Mesenchymal stem cell (in vitro differentiated cells and primary cell): ENCODE results near the gene VTI1A.

Experiments used
- DNase-seq: peaks from one replicate; pipeline ENCODE4 v3.0.0-alpha.2; 2013
- H2AFZ ChIP-seq: one replicate; pipeline ENCODE4 v1.6.1; 2013; ENCODE audit warnings: low read depth, mild to moderate bottlenecking, control low read depth, inconsistent platforms, low read length, moderate library complexity
- H2AK5ac ChIP-seq: 2 replicates; pipeline ENCODE4 v1.6.1; 2013; ENCODE audit warnings: low read length, moderate library complexity, mild to moderate bottlenecking, inconsistent platforms; ENCODE audit not compliant: severe bottlenecking
- H2BK120ac ChIP-seq: one replicate; pipeline ENCODE4 v1.6.1; 2013; ENCODE audit warnings: low read depth, mild to moderate bottlenecking, inconsistent platforms, low read length, moderate library complexity
- H2BK12ac ChIP-seq, 2 experiments: one replicate each; pipeline ENCODE4 v1.6.1; 2013; ENCODE audit warnings: inconsistent platforms in 2 of 2, low read length in 2 of 2, mild to moderate bottlenecking in 2 of 2, moderate library complexity in 2 of 2, control low read depth in 1 of 2
- H2BK15ac ChIP-seq: one replicate; pipeline ENCODE4 v1.6.1; 2013; ENCODE audit warnings: mild to moderate bottlenecking, low read depth, inconsistent platforms; ENCODE audit not compliant: poor library complexity, severe bottlenecking
- H2BK5ac ChIP-seq: 2 replicates; pipeline ENCODE4 v1.6.1; 2013; ENCODE audit warnings: low read depth, mild to moderate bottlenecking, low read length, control low read depth, inconsistent platforms; ENCODE audit not compliant: poor library complexity, severe bottlenecking
- H3K14ac ChIP-seq, 2 experiments: one replicate each; pipeline ENCODE4 v1.6.1; 2013; ENCODE audit warnings: inconsistent platforms in 2 of 2, low read length in 2 of 2, control low read depth in 1 of 2, mild to moderate bottlenecking in 1 of 2, moderate library complexity in 1 of 2
- H3K18ac ChIP-seq, 2 experiments: one replicate each; pipeline ENCODE4 v1.6.1; 2013; ENCODE audit warnings: inconsistent platforms in 2 of 2, low read length in 2 of 2, control low read depth in 1 of 2, low read depth in 1 of 2, mild to moderate bottlenecking in 1 of 2
- H3K23ac ChIP-seq, 2 experiments: one replicate each; pipeline ENCODE4 v1.6.1; 2013; ENCODE audit warnings: inconsistent platforms in 2 of 2, low read length in 2 of 2, mild to moderate bottlenecking in 2 of 2, moderate library complexity in 2 of 2, control low read depth in 1 of 2
- H3K27ac ChIP-seq: 2 replicates; pipeline ENCODE4 v1.5.1; 2013; ENCODE audit warnings: mild to moderate bottlenecking, moderate library complexity, low read length, control low read depth, inconsistent platforms; ENCODE audit not compliant: poor library complexity, severe bottlenecking
- H3K27me3 ChIP-seq, 2 experiments: 2 replicates each; pipeline versions ENCODE4 v1.6.1 to v1.7.0; 2013; ENCODE audit warnings: low read length in 2 of 2, mild to moderate bottlenecking in 2 of 2, moderate library complexity in 2 of 2, control low read depth in 1 of 2, inconsistent platforms in 1 of 2; ENCODE audit not compliant: control insufficient read depth in 1 of 2, insufficient read depth in 1 of 2
- H3K36me3 ChIP-seq, 2 experiments: 2 replicates each; pipeline versions ENCODE4 v1.6.1 to v1.7.0; 2013; ENCODE audit warnings: low read length in 2 of 2, control low read depth in 1 of 2, inconsistent platforms in 1 of 2, low read depth in 1 of 2, mild to moderate bottlenecking in 1 of 2; ENCODE audit not compliant: insufficient read depth in 2 of 2, control insufficient read depth in 1 of 2
- H3K4ac ChIP-seq, 2 experiments: one replicate each; pipeline ENCODE4 v1.6.1; 2013; ENCODE audit warnings: inconsistent platforms in 2 of 2, low read length in 2 of 2, mild to moderate bottlenecking in 2 of 2, moderate library complexity in 2 of 2, control low read depth in 1 of 2, low read depth in 1 of 2
- H3K4me1 ChIP-seq: 2 replicates; pipeline ENCODE4 v1.6.1; 2013; ENCODE audit warnings: low read depth, low read length, control low read depth; ENCODE audit not compliant: control insufficient read depth, insufficient read depth
- H3K4me2 ChIP-seq: 2 replicates; pipeline ENCODE4 v1.6.1; 2013; ENCODE audit warnings: low read length, mild to moderate bottlenecking, inconsistent platforms; ENCODE audit not compliant: poor library complexity, severe bottlenecking
- H3K4me3 ChIP-seq, 2 experiments: 2 replicates each; pipeline versions ENCODE4 v1.5.1 to v1.7.0; 2013; ENCODE audit warnings: low read length in 2 of 2, mild to moderate bottlenecking in 2 of 2, control low read depth in 1 of 2, low read depth in 1 of 2; ENCODE audit not compliant: insufficient read depth in 1 of 2
- H3K79me1 ChIP-seq: replicated peaks from 2 replicates; pipeline ENCODE4 v1.6.1; 2013; ENCODE audit warnings: mild to moderate bottlenecking, control low read depth, low read length, inconsistent platforms; ENCODE audit not compliant: poor library complexity, severe bottlenecking
- H3K9ac ChIP-seq: 2 replicates; pipeline ENCODE4 v1.7.0; 2013; ENCODE audit warnings: mild to moderate bottlenecking, low read length, moderate library complexity
- H3K9me3 ChIP-seq: 2 replicates; pipeline ENCODE4 v1.7.0; 2013; ENCODE audit warnings: mild to moderate bottlenecking, low read length; ENCODE audit not compliant: control insufficient read depth
- H4K8ac ChIP-seq: one replicate; pipeline ENCODE4 v1.6.1; 2013; ENCODE audit warnings: inconsistent platforms, mild to moderate bottlenecking, low read length, moderate library complexity
- H4K91ac ChIP-seq: one replicate; pipeline ENCODE4 v1.6.1; 2013; ENCODE audit warnings: mild to moderate bottlenecking, low read length, inconsistent platforms
- WGBS: methylation state at CpG from one replicate; pipeline ENCODE4 v1.1.7; 2013; ENCODE audit warnings: mixed read lengths; 5-methylcytosine and 5-hydroxymethylcytosine counted together

The VTI1A gene

DNA sequence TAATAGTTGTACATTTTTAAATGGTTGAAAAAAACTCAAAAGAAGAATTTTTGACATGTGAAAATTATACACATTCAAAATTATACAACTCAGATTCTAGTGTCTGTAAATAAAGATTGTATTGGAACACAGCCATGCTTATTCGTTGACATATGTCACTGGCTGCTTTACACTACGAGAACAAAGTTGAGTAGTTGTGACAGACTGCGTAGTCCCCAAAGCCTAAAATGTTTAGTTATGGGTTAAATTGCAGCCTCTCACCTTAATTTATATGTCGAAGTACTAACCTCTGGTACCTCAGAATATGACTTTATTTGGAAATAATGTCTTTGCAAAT lies 358.2 kb downstream of the VTI1A start:
- H2BK12ac ChIP-seq, result no peak overlapping the region
- no peak overlapping the region for H3K23ac ChIP-seq
- H4K91ac ChIP-seq, result no peak overlapping the region
- H3K4me3 ChIP-seq, result no peak overlapping the region
- H3K18ac ChIP-seq, result no peak overlapping the region
- H3K4ac ChIP-seq, result no peak overlapping the region
- WGBS, result 92% methylated on average over 3 of the region's 4 CpGs
- H2BK120ac ChIP-seq, result no peak overlapping the region
- H3K36me3 ChIP-seq, result no peaks in the 10 kb centered on the region
- H2BK15ac ChIP-seq, result no peak overlapping the region
- no peak overlapping the region for H2BK5ac ChIP-seq
- H3K4me2 ChIP-seq, result no peak overlapping the region
- H3K79me1 ChIP-seq, result no peaks in the 10 kb centered on the region
- no peaks in the 10 kb centered on the region for H3K9me3 ChIP-seq
- no peaks in the 10 kb centered on the region for H3K27me3 ChIP-seq
- no peak overlapping the region for H2AK5ac ChIP-seq
- no peak overlapping the region for H3K9ac ChIP-seq
- H3K27ac ChIP-seq, result no peak overlapping the region
- H2AFZ ChIP-seq, result no peak overlapping the region
- H3K4me1 ChIP-seq, result peaks cover 7% of the 10 kb centered on the region
- H4K8ac ChIP-seq, result no peak overlapping the region
- no peak for DNase-seq
- H3K14ac ChIP-seq, result no peak overlapping the region

DNA sequence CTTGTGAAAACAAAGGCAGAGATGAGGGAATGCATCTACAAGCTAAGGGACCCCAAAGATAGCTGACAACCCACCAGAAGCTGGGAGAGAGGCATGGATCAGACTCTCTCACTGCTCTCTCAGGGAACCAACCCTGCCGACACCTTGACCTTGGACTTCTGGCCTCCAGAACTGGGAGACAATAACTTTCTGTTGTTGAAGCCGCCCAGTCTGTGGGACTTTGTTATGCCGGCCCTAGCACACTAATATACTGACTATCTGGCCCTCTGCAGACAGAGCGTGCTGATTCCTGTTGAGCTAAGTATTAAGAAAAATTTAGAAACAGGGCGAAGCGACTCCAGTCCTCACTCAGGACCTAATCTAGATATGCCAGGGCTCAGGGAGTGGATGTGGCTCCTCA lies 358.7 kb downstream of the VTI1A start:
- no peak overlapping the region for H4K91ac ChIP-seq
- no peak overlapping the region for H3K4ac ChIP-seq
- H3K4me1 ChIP-seq, result peaks cover 10% of the 10 kb centered on the region
- WGBS, result 95% methylated on average over 4 of the region's 6 CpGs
- no peak overlapping the region for H3K23ac ChIP-seq
- no peak overlapping the region for H2AFZ ChIP-seq
- H3K9me3 ChIP-seq, result no peaks in the 10 kb centered on the region
- no peak for DNase-seq
- no peak overlapping the region for H2BK5ac ChIP-seq
- H3K4me2 ChIP-seq, result no peak overlapping the region
- no peak overlapping the region for H3K14ac ChIP-seq
- no peak overlapping the region for H3K18ac ChIP-seq
- no peak overlapping the region for H3K27ac ChIP-seq
- no peak overlapping the region for H2BK12ac ChIP-seq
- no peak overlapping the region for H2BK120ac ChIP-seq
- no peak overlapping the region for H2AK5ac ChIP-seq
- no peak overlapping the region for H3K4me3 ChIP-seq
- H3K9ac ChIP-seq, result no peak overlapping the region
- peaks cover 0 to 3% of the 10 kb centered on the region in 2 experiments for H3K36me3 ChIP-seq
- no peak overlapping the region for H4K8ac ChIP-seq
- H3K27me3 ChIP-seq, result no peaks in the 10 kb centered on the region
- no peak overlapping the region for H2BK15ac ChIP-seq
- no peaks in the 10 kb centered on the region for H3K79me1 ChIP-seq

DNA sequence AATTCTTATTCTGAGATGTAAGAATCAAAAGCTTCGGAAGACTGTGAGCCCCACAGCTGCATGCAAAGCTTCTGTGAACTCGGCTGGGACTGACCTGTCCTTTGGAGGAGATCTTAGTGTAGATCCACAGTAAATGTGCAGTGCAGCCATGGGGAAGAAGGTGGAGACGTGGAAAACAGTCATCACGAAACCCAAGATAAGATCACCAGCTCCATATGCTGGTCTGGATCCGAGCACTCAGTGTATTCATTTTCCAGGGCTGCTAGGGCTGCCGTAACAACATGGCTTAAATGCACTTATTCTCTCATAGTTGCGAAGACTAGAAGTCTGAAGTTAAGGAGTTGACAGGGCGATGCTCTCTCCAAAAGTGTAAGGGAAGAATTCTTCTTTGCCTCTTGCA lies 360.0 kb downstream of the VTI1A start:
- H3K36me3 ChIP-seq, result peaks cover 0 to 3% of the 10 kb centered on the region in 2 experiments
- no peak overlapping the region for H3K4ac ChIP-seq
- H2BK120ac ChIP-seq, result no peak overlapping the region
- no peak overlapping the region for H2BK12ac ChIP-seq
- WGBS, result 84% methylated on average over 8 of the region's 8 CpGs
- H2BK5ac ChIP-seq, result no peak overlapping the region
- H3K9ac ChIP-seq, result no peak overlapping the region
- DNase-seq, result no peak
- H2AK5ac ChIP-seq, result no peak overlapping the region
- no peak overlapping the region for H2BK15ac ChIP-seq
- H4K8ac ChIP-seq, result no peak overlapping the region
- no peak overlapping the region for H4K91ac ChIP-seq
- H3K4me1 ChIP-seq, result peaks cover 11% of the 10 kb centered on the region
- no peak overlapping the region for H2AFZ ChIP-seq
- no peaks in the 10 kb centered on the region for H3K9me3 ChIP-seq
- no peak overlapping the region for H3K18ac ChIP-seq
- no peak overlapping the region for H3K23ac ChIP-seq
- no peaks in the 10 kb centered on the region for H3K27me3 ChIP-seq
- no peak overlapping the region for H3K14ac ChIP-seq
- no peak overlapping the region for H3K27ac ChIP-seq
- no peak overlapping the region for H3K4me3 ChIP-seq
- no peaks in the 10 kb centered on the region for H3K79me1 ChIP-seq
- H3K4me2 ChIP-seq, result no peak overlapping the region

DNA sequence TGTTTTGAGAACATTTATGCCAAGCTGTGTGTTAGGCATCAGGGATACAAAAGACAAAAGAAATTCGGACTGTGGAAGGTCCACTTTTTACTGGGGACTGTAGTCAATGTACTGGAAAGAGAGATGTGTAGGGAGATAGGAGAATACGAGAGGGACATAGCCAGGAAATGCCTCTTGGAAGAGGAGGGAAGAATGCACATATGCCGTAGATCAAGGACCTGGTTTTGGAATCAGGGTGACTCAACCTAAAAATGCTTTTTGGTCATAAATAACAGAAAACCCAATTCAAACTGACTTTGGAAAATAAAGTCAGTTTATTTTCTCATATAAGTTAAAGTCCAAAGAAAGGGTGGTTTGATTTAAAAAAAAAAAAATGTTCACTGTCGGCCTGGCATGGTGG lies 362.7 kb downstream of the VTI1A start:
- no peak overlapping the region for H2BK120ac ChIP-seq
- H2BK15ac ChIP-seq, result no peak overlapping the region
- H3K18ac ChIP-seq, result no peak overlapping the region
- H3K27me3 ChIP-seq, result no peaks in the 10 kb centered on the region
- H2AK5ac ChIP-seq, result no peak overlapping the region
- peaks cover 7% of the 10 kb centered on the region for H3K79me1 ChIP-seq
- peaks cover 0 to 3% of the 10 kb centered on the region in 2 experiments for H3K36me3 ChIP-seq
- H3K4ac ChIP-seq, result no peak overlapping the region
- 49% methylated on average over 3 of the region's 4 CpGs for WGBS
- no peak overlapping the region for H3K4me2 ChIP-seq
- H3K4me1 ChIP-seq, result peaks cover 22% of the 10 kb centered on the region
- H3K14ac ChIP-seq, result no peak overlapping the region
- no peak overlapping the region for H3K4me3 ChIP-seq
- no peak overlapping the region for H4K8ac ChIP-seq
- no peak overlapping the region for H3K23ac ChIP-seq
- no peak overlapping the region for H3K27ac ChIP-seq
- H2BK12ac ChIP-seq, result no peak overlapping the region
- H2AFZ ChIP-seq, result no peak overlapping the region
- no peak overlapping the region for H2BK5ac ChIP-seq
- no peak overlapping the region for H3K9ac ChIP-seq
- DNase-seq, result no peak
- no peak overlapping the region for H4K91ac ChIP-seq
- no peaks in the 10 kb centered on the region for H3K9me3 ChIP-seq
